ENCODE measurements around the gene CLDN20.
"Not testable (repeated sequence)": the region's sequence is repeated elsewhere in the genome, so short reads cannot be mapped to it uniquely, and the experiment has no call there.

Gene CLDN20

GRCh38 chr6:155271145-155271544, 7.3 kb downstream of the CLDN20 start:
- no peak for DNase-seq

- no peak for DNase-seq
These were observed 8.8 kb downstream of the CLDN20 start for GRCh38 chr6:155272353-155273232.

DNA sequence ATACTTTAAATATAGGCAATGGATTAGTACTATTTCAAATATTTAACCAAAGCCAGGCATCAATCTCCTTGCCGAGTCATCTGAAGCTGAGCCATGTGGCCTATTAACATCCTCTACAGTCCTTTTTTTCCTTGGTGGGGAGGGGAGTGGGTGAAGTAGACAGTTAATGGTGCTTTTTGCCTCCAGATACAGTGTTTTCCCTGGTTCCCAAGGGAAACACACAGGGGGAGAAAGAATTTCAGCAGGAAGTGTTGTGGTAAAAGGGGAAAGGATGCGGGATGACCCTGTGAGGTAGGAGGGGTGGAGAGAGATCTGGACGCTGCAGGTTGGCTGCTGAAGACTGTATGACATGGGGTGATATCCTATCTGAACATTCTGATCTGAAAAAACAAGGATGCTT, 9.6 kb downstream of the CLDN20 start:
- DNase-seq: no peak

DNA sequence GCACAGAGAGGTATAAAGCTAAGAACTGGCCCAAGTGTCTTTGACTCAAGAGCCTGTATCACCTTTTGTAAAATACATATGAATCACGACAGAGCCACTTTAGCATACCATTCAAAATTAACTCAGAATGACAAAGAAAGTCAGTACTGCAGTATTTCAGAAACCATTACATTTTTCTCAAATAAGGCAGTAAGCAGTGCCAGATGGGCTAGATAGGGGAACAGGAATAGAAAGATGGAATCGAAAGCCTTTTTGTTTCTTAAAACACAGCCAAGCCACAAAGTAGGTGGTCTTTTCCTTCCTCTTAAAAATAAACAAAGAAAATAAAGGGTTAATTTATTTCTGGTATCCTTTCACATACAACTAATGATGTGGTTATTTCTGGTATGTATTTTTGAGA, 10.3 kb downstream of the CLDN20 start:
- no peak for DNase-seq

GRCh38 chr6:155274533-155274932, 10.7 kb downstream of the CLDN20 start:
- no peak for DNase-seq

DNA sequence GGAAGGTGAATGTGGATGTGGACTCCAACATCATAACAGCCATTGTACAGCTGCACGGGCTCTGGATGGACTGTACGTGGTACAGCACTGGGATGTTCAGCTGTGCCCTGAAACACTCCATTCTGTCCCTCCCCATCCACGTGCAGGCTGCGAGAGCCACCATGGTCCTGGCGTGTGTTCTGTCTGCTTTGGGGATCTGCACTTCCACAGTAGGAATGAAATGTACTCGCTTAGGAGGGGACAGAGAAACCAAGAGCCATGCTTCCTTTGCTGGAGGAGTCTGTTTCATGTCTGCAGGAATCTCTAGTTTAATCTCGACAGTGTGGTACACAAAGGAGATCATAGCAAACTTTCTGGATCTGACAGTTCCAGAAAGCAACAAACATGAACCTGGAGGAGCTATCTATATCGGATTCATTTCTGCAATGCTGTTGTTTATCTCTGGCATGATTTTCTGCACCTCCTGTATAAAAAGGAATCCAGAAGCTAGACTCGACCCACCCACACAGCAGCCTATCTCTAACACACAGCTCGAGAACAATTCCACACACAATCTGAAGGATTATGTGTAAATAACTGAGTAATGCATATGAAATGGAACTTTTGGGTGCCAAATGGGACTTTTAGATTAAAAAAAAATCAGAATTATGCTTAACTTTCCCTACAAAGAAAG, 12.1 kb downstream of the CLDN20 start:
- no peak for DNase-seq

GRCh38 chr6:155276638-155277037, 12.8 kb downstream of the CLDN20 start:
- no peak for DNase-seq

- no peak for DNase-seq
These were observed 14.7 kb downstream of the CLDN20 start for GRCh38 chr6:155278319-155279049.

DNA sequence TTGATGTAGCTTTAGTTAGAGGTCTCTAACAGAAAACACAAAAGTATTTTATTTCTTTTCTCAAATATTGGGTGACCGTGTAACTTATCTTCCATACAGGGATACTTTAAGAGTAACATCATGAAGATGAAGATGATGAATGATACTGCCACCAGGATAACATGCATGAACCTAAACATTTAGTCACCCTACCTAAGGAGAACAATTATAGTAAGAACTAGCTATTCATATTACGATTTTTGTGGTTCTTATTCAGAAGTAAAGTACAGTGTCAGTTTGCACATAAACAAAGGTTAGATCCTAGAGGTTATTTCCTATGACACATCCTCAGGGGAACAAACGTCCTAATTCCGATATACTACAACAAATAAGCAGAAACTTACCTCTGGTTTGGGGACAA, 21.0 kb downstream of the CLDN20 start:
- DNase-seq: no peak

- DNase-seq: no peak
These were observed 23.9 kb downstream of the CLDN20 start for GRCh38 chr6:155287762-155288161.

DNA sequence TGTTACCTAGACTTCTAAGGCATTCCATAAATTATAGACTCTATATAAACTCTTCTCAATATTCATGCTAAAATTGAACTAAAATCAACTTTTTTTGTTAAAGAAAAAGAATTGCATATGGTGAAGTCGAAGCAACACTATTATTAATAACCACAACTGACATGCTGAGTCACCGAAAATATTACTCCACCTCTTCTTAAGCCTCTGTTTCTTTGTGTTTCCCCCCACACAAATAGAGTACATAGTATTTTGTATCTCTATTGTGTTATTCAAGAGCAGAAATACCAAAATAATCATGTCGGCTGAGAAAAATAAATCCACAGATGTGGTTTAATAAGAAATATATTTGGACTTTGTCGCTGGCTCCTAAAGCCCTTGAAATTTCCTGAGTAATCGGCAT, 26.7 kb downstream of the CLDN20 start:
- no peak for DNase-seq

DNA sequence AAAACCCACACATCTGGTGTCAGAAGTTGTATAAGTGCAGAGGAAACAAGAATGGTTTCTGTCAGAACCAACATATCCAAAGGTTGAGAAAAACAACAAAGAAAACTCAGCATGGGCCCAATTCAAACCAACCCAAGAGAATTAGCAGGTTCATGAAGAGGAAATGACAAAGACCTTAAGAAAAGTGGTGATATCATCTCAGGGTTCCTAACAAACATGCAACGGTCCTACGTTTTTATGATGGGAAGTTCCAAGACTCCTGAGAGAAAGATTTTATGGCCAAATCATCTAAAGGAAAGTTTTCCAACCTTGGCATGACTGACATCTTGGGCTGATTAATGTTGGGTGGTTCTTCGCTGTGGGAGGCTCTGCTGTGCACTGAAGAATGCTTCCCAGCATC, 27.5 kb downstream of the CLDN20 start:
- DNase-seq: no peak

DNA sequence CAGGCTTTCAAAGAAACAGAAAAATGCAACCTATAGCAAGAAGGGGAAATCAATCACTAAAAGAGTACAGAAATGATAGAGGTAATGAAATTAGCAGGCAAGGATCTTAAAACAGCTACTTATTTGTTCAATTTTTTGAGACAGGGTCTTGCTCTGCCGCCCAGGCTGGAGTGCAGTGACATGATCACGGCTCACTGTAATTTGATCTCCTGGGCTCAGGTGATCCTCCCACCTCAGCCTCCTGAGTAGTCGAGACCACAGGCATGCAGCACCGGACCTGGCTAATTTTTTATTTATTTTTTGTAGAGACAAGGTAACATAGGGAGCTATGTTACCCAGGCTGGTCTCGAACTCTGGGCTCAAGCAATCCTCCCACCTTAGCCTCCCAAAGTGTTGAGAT, 28.9 kb downstream of the CLDN20 start:
- DNase-seq: no peak

DNA sequence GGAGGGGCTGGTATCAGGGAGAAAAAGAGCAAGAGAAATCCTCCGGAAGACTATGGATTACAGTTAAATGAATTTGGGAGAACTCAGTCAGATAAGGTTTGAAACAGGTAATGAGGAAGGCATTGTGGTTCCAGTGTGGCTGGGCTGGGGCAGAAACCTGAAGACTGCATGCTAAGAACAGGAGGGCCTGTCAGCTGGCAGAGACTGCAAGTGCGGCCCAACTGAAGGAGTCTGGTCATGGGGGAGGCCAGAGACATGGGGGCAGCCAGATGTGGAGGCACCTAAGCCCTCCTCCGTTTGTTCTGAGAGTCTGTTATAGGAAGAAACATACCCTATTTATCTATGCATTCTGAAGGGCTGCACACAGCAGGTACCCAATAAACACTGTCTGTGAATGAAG, 33.9 kb downstream of the CLDN20 start:
- DNase-seq: no peak

DNA sequence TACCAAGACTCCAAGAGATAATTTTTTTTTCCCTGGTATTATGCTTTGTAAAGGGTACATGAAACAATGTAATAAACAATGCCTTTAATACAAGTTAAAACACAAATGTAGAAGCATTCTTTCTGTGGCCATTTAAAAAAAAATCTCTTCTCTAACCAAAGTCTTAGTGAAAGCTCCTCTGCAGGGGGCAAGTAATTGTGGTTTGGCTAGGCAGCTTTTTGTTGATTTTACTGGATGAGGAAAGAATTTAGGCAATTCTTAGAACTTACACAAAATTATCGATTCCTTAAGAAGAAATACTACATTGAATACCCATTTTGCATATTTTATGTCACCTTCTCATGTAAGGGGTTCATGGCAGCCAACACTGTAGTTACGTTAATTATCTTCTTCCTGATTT, 38.1 kb downstream of the CLDN20 start:
- no peak for DNase-seq

GRCh38 chr6:155303361-155303870, 39.6 kb downstream of the CLDN20 start:
- no peak for DNase-seq

DNA sequence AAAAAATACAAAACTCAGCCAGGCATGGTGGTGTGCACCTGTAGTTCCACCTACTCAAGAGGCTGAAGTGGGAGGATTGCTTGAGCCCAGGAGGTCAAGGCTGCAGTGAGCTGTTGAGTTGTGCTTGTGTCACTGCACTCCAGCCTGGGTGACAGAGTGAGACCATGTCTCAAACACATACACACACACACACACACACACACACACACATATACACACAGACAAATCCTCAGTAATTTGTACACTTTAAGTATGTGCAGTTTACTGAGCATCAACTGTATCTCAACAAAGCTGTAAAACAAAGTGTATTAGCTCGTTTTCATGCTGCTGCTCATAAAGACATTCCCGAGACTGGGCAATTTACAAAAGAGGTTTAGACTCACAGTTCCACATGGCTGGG, 43.1 kb downstream of the CLDN20 start:
- DNase-seq: no peak

DNA sequence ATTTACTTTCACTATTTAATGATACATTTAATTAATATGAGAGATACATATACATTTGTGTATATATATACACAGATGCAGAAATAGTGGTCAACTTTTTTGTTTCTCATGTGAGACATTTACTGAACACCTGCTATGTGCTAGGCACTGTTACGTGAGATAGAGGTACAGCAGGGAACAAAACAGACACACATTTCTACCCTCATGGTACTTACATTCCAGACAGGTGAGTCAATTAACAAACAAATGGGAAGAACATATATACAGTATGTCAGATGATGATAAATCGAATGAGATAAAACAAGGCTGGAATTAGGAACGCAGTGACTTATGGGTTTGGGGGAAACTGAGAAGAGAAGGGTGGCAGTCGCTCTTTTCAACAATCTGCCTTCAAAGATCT, 45.3 kb downstream of the CLDN20 start:
- no peak for DNase-seq

GRCh38 chr6:155310596-155310995, 46.8 kb downstream of the CLDN20 start:
- no peak for DNase-seq

DNA sequence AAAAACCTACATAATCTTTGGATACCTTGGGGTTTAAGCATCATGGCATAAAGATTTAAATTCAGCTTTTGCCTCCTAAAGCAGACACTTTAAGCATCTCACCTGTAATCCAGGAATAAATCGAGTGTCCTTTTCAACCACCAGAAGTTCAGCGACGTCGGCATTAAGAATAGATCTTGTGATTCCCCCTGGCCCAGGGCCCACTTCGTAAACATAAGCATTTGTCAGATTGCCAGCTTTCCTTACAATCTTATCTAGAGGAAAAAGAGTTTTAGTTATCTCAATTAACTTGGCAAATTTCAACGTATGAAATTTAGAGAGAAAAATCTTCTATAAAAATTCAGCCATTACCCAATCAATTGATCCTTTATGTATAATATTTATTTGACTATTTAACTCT, 47.3 kb downstream of the CLDN20 start:
- no peak for DNase-seq

DNA sequence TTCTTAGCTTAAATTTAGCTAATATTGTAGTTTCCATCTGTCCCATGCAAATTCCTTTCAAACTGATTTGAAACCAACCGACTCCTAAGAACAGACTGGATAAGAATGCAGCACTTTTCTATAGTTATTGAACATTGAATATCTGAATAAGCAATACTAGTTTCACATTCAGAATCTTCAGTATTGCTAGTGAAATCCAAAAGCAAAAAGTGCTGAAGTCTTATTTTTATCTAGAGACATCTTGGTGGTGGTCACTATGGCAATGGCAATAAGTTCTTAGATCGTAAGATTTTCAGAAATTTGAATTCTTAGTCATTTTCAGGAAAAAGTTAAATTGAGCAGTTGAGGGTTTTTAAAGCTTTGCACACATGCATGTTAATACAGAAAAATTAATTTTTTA, 47.8 kb downstream of the CLDN20 start:
- no peak for DNase-seq

DNA sequence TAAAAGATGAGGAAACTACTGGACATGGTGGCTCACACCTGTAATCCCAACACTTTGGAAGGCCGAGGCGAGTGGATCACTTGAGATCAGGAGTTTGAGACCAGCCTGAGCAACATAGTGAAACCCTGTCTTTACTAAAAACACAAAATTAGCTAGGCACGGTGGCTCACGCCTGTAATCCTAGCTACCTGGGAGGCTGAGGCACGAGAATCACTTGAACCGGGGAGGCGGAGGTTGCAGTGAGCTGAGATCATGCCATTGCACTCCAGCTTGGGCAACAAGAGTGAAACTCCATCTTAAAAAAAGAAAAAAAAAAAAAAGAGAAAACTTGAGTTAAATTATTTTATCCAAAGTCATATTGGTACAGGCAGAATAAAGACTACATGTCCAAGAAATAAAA, 49.1 kb downstream of the CLDN20 start:
- not testable (repeated sequence) for DNase-seq

DNA sequence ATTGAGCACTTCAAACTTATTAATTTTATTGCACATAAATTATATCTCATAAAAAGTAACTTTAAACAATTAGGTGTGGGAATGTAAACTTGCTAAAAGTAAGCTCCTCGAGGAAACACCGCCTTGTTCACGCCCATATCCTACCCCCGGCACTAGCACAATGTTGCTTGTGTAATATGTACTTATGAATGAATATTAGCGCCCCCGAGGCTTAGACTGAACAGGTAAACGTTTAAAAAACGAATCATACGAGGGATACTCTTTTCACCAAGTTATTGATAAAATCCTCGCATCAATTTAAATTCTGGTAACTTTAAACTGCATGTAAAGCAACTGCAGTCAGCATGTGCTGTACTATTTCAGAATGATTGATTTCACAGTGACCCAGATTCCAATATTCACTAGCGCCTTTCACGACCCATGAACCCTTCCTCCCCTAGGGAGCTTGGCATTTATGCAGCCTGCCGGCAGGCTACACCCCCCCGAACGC, 49.8 kb downstream of the CLDN20 start:
- no peak for DNase-seq
